PC-9 (cell line): ENCODE data around the gene EIF2AK3. TPM values are rescaled to one million over a fixed set of nuclear protein-coding genes. Genes with fewer than 3 reads are reported as not detected.

Source experiments
- BruUV-seq: library from RNA; stranded (reverse); fragments of 400-500 nt; replicated peaks from 2 replicates; lab custom pipeline; 2021; lab: Mats Ljungman, UMichigan
- CTCF ChIA-PET: fragments of 300-600 bp; sonication (Branson Sonifier 250); formaldehyde crosslinking; loops from one replicate; lab custom pipeline; 2022; ENCODE audit warnings: antibody characterized with exemption; lab: Charles Lee
- POLR2A ChIA-PET: fragments of 300-600 bp; sonication (Branson Sonifier 250); formaldehyde crosslinking; loops from one replicate; lab custom pipeline; 2022; ENCODE audit warnings: antibody characterized with exemption; ENCODE audit not compliant: unreplicated experiment; lab: Charles Lee
- DNase-seq, 2 experiments: peaks; one replicate each; pipeline versions ENCODE4 v3.0.0 to v3.0.0-alpha.2; 2015 to 2022; ENCODE audit warnings: mixed read lengths in 1 of 2
- H2AFZ ChIP-seq: fragments of 200-600 bp; sonication (generic); 2 replicates; pipeline ENCODE4 v1.8.1; 2017; ENCODE audit warnings: antibody characterized with exemption
- H3F3A ChIP-seq: fragments of 200-600 bp; sonication (generic); 2 replicates; pipeline ENCODE4 v1.8.1; 2017; ENCODE audit warnings: antibody characterized with exemption, mild to moderate bottlenecking, low read depth; ENCODE audit not compliant: insufficient read depth
- H3K27ac ChIP-seq: fragments of 200-600 bp; sonication (generic); 2 replicates; pipeline ENCODE4 v1.6.1; 2016; ENCODE audit warnings: mixed run types
- H3K27me3 ChIP-seq: fragments of 200-600 bp; sonication (generic); 2 replicates; pipeline ENCODE4 v1.6.1; 2016; ENCODE audit warnings: low read depth, mixed run types; ENCODE audit not compliant: insufficient read depth
- H3K36me3 ChIP-seq: fragments of 200-600 bp; sonication (generic); 2 replicates; pipeline ENCODE4 v1.6.1; 2016; ENCODE audit warnings: low read depth, mixed run types
- H3K4me1 ChIP-seq: fragments of 200-600 bp; sonication (generic); replicated peaks from 2 replicates; pipeline ENCODE4 v1.6.1; 2016; ENCODE audit warnings: mixed run types; ENCODE audit not compliant: insufficient read depth
- H3K4me2 ChIP-seq: fragments of 200-600 bp; sonication (generic); 2 replicates; pipeline ENCODE4 v1.6.1; 2017; ENCODE audit warnings: mixed run types
- H3K4me3 ChIP-seq: fragments of 200-600 bp; sonication (generic); 2 replicates; pipeline ENCODE4 v1.6.1; 2016; ENCODE audit warnings: mixed run types
- H3K79me2 ChIP-seq: fragments of 200-600 bp; sonication (generic); 2 replicates; pipeline ENCODE4 v1.6.1; 2017; ENCODE audit warnings: low read depth, mixed run types
- H3K9me2 ChIP-seq: fragments of 200-600 bp; sonication (generic); 2 replicates; pipeline ENCODE4 v1.8.1; 2017; ENCODE audit warnings: mild to moderate bottlenecking; ENCODE audit not compliant: insufficient read depth
- H3K9me3 ChIP-seq: fragments of 200-600 bp; sonication (generic); 2 replicates; pipeline ENCODE4 v1.8.1; 2016; ENCODE audit warnings: low read depth; ENCODE audit not compliant: insufficient read depth
- H4K20me1 ChIP-seq: fragments of 200-600 bp; sonication (generic); 2 replicates; pipeline ENCODE4 v1.8.1; 2017; ENCODE audit not compliant: insufficient read depth
- CTCF ChIP-seq: fragments of 200-600 bp; sonication (generic); conservative IDR thresholded peaks from 2 replicates; pipeline ENCODE4 v1.6.1; 2017; ENCODE audit warnings: mixed run types, antibody characterized with exemption, mild to moderate bottlenecking, moderate library complexity
- EZH2 ChIP-seq: fragments of 200-600 bp; sonication (generic); IDR thresholded peaks from 2 replicates; pipeline ENCODE4 v1.8.0; 2017; ENCODE audit warnings: antibody characterized with exemption, low read depth
- intact Hi-C: fragments of 100-400 bp; cut with micrococcal nuclease; formaldehyde crosslinking; loops from one replicate; pipeline ENCODE4 v1.10.0; 2022; ENCODE audit not compliant: unreplicated experiment
- total RNA-seq: library from RNA; stranded (reverse); gene quantifications from 2 replicates; pipeline ENCODE4 v1.2.3, GENCODE V29; 2021

EIF2AK3 gene
- total RNA-seq, 1 experiment from 2014 or later, result 8.8 TPM

GRCh38 chr2:88596141-88596830, 31.0 kb downstream of the EIF2AK3 start:
- intact Hi-C loops, result no loop called here
- no peaks in the 10 kb centered on the region for H4K20me1 ChIP-seq
- no peak overlapping the region for H3K27ac ChIP-seq
- no peak overlapping the region for H2AFZ ChIP-seq
- POLR2A ChIA-PET, result no interaction called here
- no peak for DNase-seq
- TF ChIP-seq EZH2 (no peak), CTCF (no peak)
- CTCF ChIA-PET, result interaction anchor here (1.3 kb wide), 1 partner anchor 74 kb away, joined by 3 read pairs; no protein-coding TSS in a partner anchor
- H3K79me2 ChIP-seq, result peaks cover 16% of the 10 kb centered on the region
- no peak overlapping the region for H3K4me2 ChIP-seq
- peaks cover 21% of the 10 kb centered on the region for H3K4me1 ChIP-seq
- H3K4me3 ChIP-seq, result no peak overlapping the region
- H3K36me3 ChIP-seq, result no peaks in the 10 kb centered on the region
- BruUV-seq, result no TSS peak
- H3K27me3 ChIP-seq, result no peaks in the 10 kb centered on the region
- no peaks in the 10 kb centered on the region; the same call in 1 of the 2 replicates for H3K9me2 ChIP-seq
- peaks cover 22% of the 10 kb centered on the region for H3F3A ChIP-seq
- H3K9me3 ChIP-seq, result no peaks in the 10 kb centered on the region

GRCh38 chr2:88591698-88592097, 35.6 kb downstream of the EIF2AK3 start:
- CTCF ChIA-PET, result interaction anchor here (1.4 kb wide), 1 partner anchor 78 kb away, joined by 3 read pairs; no protein-coding TSS in a partner anchor
- no peaks in the 10 kb centered on the region for H3K27me3 ChIP-seq
- H3K36me3 ChIP-seq, result peaks cover 6% of the 10 kb centered on the region; the same call in 1 of the 2 replicates
- DNase-seq, result no peak
- H3K4me2 ChIP-seq, result no peak overlapping the region
- no peaks in the 10 kb centered on the region for H3K79me2 ChIP-seq
- no TSS peak for BruUV-seq
- H2AFZ ChIP-seq, result no peak overlapping the region
- no peak for TF ChIP-seq CTCF
- TF ChIP-seq EZH2, result no peak
- no peak overlapping the region for H3K27ac ChIP-seq
- H3K4me3 ChIP-seq, result no peak overlapping the region
- intact Hi-C loops, result loop anchor here (1.0 to 5.0 kb wide), 2 partner anchors 36 to 78 kb away; partner anchors contain the start of gene EIF2AK3
- no peaks in the 10 kb centered on the region for H3K9me3 ChIP-seq
- POLR2A ChIA-PET, result no interaction called here
- no peaks in the 10 kb centered on the region for H3K9me2 ChIP-seq
- H4K20me1 ChIP-seq, result peaks cover 3% of the 10 kb centered on the region; the same call in 1 of the 2 replicates
- H3F3A ChIP-seq, result peaks cover 4% of the 10 kb centered on the region
- no peaks in the 10 kb centered on the region for H3K4me1 ChIP-seq

- Histone ChIP-seq H3K4me3 (no peak overlapping the region), H3K4me2 (no peak overlapping the region), H3K27me3 (no peaks in the 10 kb centered on the region), H2AFZ (no peak overlapping the region), H3K4me1 (no peaks in the 10 kb centered on the region), H3K79me2 (no peaks in the 10 kb centered on the region), H3K27ac (no peak overlapping the region), H3K9me3 (no peaks in the 10 kb centered on the region), H3K36me3 (peaks cover 6% of the 10 kb centered on the region; the same call in 1 of the 2 replicates), H3K9me2 (no peaks in the 10 kb centered on the region), H4K20me1 (peaks cover 3% of the 10 kb centered on the region; the same call in 1 of the 2 replicates), H3F3A (peaks cover 4% of the 10 kb centered on the region)
- TF ChIP-seq EZH2, result no peak
- TF ChIP-seq CTCF, result peak; percentile 90
- ChIA-PET CTCF (interaction anchor here (1.4 kb wide), 1 partner anchor 78 kb away, joined by 3 read pairs; no protein-coding TSS in a partner anchor), POLR2A (no interaction called here)
- peak; percentile 35 to 44 for DNase-seq
- no TSS peak for BruUV-seq
- intact Hi-C loops, result loop anchor here (1.0 to 5.0 kb wide), 2 partner anchors 36 to 78 kb away; partner anchors contain the start of gene EIF2AK3
Observed at GRCh38 chr2:88590998-88591613, 36.2 kb downstream of the EIF2AK3 start.
